Lower leg skin (tissue), 3 donors: Measurements from ENCODE around the gene PFDN6.

ENCODE experiments used
- CTCF ChIP-seq, 3 donors: fragments of 450-650 bp; IDR thresholded peaks; one replicate each; pipeline ENCODE4 v1.5.1; 2016; ENCODE audit warnings: antibody characterized with exemption in 3 of 3, mild to moderate bottlenecking in 3 of 3, moderate library complexity in 2 of 3
- POLR2A ChIP-seq, 2 donors: fragments of 450-650 bp; IDR thresholded peaks; one replicate each; pipeline ENCODE4 v1.6.1; 2016 to 2017; ENCODE audit warnings: antibody characterized with exemption in 2 of 2, mild to moderate bottlenecking in 1 of 2, moderate library complexity in 1 of 2

- TF ChIP-seq CTCF (IDR thresholded peaks at IDR 0.05) (no peak), POLR2A (IDR thresholded peaks at IDR 0.05) (no peak)
Observed at GRCh38 chr6:33286946-33287914, 2.2 kb upstream of the PFDN6 start.
